HG03196 (cell line): ENCODE results near the gene ERVH48-1.
A peak's percentile ranks its signal among the peaks of the same experiment; 100 is the strongest.
"Not testable (repeated sequence)": the region's sequence is repeated elsewhere in the genome, so short reads cannot be mapped to it uniquely, and the experiment has no call there.

Source experiments
- ATAC-seq: cut with Tn5 transposase; IDR thresholded peaks from one replicate; pipeline ENCODE4 v1.9.1; 2021; ENCODE audit not compliant: unreplicated experiment

Gene ERVH48-1

DNA sequence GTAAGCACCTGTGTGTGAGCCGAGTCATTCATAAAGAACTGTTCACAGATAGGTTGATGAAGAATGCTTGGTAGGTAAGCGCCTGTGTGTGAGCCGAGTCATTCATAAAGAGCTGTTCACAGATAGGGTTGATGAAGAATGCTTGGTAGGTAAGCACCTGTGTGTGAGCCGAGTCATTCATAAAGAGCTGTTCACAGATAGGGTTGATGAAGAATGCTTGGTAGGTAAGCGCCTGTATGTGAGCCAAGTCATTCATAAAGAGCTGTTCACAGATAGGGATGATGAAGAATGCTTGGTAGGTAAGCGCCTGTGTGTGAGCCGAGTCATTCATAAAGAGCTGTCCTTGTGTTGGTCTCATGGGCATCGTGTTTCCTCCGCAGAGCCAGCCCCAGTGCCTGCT, 16.9 kb downstream of the ERVH48-1 start:
- not testable (repeated sequence) for ATAC-seq

DNA sequence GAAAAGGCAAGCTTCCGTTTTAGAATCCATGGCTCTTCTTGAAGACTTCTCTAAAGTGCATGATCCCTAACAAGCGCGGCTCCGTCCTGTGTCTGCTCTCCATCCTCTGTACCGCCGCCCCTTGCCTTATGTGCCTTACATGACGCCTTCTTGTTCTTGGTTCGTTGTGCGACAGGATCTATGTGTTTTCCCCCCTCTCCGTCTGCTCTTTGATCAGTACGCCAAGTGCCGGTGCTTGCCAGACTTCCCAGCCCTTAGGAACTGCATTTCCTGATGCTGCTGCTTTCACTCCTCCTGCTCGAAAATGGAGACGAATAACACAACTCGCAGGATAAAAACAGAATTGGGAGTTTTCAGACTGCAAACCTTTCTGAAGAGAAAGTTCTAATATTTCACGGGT, 19.2 kb downstream of the ERVH48-1 start:
- no peak for ATAC-seq

DNA sequence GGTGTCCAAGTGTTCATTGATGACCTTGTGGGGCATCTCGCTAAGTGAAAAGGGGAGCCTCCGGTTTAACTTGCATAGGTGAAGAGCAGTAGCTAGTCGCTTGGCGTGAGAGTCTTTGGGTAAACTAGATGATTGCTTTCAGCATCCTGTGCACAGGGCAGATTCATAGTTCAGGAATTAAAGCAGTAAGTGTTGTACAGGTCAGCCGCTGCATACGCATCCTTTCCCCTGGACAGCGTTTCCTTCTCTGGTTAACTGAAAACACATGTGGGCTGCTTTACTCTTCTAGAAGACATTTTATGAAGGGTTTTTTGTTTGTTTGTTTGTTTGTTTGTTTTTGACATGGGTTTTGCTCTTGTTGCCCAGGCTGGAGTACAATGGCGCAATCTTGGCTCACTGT, 20.2 kb downstream of the ERVH48-1 start:
- no peak for ATAC-seq

DNA sequence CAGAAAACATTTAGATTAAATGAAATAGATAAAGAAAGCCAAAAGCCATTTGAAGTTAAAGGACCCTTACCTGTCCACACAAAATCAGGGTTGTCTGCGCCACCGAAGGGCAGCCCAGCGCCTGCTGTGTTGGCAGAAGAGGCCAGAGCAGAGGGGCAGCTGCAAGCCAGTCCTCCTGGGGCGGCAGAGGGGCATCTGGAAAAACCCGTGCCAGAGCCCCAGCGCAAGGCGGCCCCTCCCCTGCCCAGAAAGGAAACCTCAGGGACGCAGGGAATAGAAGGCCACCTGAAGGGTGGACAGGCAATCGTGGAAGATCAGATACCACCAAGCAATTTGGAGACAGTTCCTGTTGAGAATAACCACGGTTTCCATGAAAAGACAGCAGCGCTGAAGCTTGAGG, 21.6 kb downstream of the ERVH48-1 start:
- no peak for ATAC-seq

DNA sequence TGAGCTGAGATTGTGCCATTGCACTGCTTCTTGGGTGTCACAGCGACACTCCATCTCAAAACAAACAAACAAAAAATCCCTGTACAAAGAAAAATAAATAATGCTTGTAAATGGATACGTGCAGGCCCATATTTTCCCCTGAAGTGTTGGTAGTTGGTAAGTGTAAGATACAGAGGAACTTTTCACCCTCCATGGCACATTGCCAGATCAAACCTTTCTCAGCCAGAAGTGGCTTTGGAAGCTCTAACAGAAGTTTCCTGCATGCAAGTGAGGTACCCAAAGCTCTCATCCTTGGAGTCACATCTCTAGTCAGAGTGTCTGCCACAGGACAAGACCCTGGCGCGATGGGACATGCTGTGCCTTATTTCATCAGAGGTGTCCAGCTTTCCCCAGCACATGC, 25.0 kb downstream of the ERVH48-1 start:
- ATAC-seq: no peak

DNA sequence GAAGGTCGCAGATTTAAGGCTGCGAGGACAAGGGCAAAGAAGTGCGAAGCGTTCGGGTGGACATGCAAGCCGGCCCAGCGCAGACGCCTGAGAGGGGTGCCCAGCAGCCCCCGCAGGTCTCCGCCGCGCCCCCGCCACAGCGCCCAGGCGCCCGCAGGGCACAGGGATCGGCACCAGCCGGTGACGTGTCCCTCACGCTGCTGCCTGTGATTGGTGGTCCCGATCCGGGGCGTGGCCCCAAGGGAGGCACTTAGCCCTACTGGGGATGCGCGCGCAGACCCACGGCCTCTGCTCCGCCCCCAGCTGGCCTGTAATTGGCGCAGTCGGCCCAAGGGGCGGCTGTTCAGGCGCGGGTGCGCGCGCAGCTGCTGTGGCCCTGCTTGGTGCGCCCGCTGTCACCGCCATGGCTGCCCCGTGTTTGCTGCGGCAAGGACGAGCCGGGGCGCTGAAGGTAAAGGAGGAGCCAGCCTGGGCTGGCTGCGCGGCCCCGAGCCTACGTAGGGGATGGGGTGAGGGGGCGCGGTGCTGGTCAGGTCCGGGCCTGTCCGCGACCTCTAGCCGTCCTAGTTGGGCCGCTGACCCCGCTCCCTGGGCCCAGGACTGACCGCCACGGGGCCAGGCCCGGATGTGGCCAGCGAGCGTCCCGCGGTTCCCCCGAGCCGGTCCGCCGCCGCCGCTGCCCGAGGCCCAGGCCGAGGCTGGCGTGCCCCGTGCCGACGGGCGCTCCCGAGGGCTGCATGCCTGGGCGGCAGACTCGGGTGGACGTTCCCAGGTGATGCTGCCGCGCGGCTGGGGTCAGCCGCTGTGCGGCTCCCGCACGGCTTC, 32.3 kb downstream of the ERVH48-1 start, which contains the start of gene NDUFV3:
Gene NDUFV3, plus strand, starts transcription at position 379 of the 825 bp plus-strand sequence. Its CDS starts 25 bp downstream, at position 404.
- ATAC-seq: peak; percentile 88

DNA sequence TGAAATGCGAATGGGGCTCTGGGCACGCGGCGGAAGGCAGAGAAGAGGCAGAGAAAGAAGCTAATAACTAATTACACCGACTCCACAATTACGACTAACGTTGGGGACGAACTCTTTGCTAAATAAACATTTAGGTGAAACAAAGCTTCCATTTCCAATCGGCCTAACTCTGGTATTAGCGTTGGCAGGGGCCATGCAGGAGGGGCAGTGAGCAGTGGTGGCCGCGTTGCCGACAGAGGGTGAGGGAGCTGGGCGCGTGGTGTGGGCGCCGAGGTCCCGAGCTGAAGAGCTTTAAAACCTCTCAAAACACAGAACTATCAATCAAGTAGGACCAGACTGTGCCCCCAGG, 32.9 kb downstream of the ERVH48-1 start:
- no peak for ATAC-seq

DNA sequence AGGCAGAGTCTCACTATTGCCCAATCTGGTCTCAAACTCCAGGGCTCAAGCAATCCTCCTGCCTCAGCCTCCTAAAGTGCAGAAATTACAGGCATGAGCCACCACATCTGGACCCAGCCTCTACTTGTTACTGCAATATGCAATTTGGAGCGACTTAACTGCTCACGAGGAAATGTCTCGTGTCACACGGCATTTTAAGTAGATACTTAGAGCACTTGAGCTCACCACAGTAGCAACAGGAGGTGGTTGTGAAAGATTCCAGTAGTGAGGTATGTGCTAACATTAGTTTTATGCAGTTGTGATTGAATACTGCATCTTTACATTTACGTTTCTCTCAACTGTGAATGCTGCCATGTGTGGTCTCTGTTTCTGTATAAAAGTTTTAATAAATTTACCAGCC, 38.1 kb downstream of the ERVH48-1 start:
- no peak for ATAC-seq

DNA sequence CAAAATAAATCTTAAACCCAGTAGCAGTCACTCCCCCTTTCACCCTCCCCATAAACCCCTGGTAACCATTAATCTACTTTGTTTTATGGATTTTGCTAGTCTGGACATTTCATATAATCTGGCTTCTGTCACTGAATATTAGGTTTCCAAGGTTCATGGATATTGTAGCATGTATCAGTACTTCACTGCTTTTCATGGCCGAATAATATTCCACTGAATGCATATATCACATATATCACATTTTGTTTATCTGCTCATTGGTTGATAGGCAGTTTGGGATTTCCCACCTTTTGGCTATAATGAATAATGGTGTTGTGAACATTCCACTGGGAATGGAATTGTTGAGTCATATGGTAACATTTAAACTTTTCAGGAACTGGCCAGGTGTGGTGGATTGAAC, 41.5 kb downstream of the ERVH48-1 start:
- no peak for ATAC-seq

DNA sequence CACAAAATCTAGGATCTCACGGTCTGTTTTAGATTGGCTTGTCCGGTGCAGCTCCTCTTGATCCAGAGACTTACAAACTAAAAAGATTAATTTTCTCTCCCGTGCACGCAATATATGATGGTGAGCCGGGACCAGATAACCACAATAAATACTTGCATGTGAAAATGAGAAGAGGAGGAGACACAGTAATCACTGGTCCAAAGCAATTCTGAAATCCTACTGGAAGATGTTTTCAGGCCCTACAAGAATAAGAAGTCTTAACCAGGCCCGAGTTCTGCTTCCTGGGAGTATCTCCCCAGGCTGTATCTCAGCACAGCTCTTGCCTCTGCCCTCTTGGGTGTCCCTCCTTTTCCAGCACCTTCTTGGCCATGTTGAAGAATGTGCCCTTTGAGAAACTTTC, 45.1 kb downstream of the ERVH48-1 start:
- ATAC-seq: no peak

DNA sequence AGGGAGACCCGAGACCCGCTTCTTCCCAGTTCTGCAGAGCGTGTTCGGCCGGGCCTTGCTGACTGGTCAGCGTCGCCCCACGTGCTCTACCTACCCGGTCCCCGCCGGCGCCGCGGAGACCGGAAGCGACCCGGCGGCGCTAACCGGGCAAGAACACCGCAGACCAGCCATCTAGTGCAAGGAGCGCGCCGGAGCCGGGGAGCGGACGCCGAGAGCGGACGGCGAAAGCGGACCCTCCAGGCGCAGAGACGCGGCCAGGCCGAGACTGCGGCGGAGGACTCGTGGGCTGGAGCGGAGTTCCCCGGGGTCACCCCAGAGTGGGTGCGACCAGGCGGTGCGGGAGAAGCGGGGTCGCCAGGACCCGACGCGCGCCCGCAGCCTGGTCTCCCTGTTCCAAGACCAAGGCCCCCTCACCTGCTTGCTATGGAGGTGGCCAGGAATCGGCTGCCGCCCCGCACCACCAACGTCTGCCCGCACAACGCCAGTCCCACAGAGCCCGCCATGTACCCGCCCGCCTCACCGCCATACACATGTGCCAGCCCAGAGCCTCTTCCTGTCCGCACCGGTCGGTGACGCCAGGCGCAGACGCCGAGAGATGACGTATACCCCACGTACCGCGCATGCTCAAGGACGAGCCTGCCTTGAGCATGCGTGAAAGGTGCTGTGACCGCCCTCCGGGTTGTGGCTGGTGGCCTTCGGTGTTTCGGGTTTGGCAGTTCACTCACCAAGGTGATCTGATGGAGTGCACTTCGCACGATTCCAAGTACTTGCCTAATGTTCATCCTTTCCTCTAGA, 46.2 kb downstream of the ERVH48-1 start, which contains the start of gene WDR4:
Gene WDR4, minus strand, starts transcription at position 547 of the 795 bp plus-strand sequence. Its CDS starts 44 bp downstream, at position 503.
- ATAC-seq: peak; percentile 89

DNA sequence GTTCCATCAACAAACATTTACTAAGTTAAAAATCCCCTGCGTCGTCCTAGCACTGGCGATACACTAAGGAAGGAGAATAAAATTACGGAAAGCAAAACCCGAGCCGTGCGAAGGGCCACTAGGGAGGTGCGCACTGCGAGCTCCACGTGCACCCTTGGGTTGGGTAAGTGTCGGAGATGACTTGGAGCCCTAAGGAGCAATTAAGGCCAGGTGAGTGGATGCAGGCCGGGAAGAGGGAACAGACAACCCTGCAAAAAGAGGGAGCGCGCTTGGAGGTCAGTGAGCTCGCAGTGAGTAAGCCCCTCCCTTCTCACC, 46.8 kb downstream of the ERVH48-1 start:
- peak; percentile 33 for ATAC-seq

DNA sequence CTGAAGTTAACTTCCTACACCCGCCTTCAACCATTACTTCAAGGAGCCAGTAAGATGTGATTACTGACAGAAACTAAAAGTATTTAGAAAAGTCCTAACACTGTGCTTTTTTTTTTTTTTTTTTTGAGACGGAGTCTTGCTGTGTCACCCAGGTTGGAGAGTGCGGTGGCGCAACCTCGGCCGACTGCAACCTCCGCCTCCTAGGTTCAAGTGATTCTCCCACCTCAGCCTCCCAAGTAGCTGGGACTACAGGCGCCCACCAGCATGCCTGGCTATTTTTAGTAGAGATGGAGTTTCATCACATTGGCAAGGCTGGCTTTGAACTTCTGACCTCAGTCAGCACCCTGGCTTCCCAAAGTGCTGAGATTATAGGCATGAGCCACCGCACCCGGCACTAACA, 49.6 kb downstream of the ERVH48-1 start:
- ATAC-seq: not testable (repeated sequence)

DNA sequence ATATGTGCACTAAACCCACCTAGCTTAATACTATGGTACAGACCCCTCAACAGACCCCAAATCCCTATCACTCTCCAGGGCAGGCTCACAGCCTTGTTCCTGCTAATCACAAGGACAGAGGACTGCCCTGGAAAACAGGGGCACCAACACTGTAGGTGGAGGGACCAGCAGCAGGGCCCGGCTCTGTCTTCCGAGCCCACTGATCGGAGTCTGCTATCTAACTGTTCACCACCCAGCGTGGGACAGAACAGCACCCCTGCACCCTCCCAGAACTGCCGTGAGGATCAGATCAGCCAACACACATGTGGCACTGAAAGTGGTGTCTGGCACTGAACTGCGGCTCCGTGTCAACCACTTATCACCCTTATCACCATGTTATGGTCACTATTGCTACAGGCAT, 52.3 kb downstream of the ERVH48-1 start:
- ATAC-seq: no peak

DNA sequence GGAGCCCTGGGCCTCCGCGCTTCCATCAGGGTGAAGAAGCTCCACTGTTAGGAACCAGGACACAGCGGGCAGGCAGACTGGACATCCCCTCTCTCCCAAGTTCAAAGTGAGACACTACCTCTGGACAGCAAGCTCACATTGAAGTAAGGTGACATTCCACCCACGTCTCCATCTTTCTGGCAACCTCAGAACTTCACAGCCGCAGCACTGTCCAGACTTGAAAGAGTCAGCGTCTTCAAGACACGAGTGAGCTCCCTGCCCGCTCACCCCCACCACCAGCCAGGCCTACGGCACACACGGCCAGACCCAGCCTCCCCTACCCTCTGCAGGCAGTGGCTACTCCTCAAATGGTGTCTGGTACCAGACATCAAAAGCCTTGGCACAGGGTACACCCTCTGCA, 57.2 kb downstream of the ERVH48-1 start:
- no peak for ATAC-seq
